Mesodermal cell (in vitro differentiated cells): ENCODE data around the gene FASTK.

ENCODE experiments used
- H3K27ac ChIP-seq: 2 replicates; pipeline ENCODE4 v1.7.0; 2013; ENCODE audit warnings: mild to moderate bottlenecking, low read depth, low read length, moderate library complexity; ENCODE audit not compliant: severe bottlenecking
- H3K36me3 ChIP-seq: 2 replicates; pipeline ENCODE4 v1.7.1; 2013; ENCODE audit warnings: mild to moderate bottlenecking, low read length, moderate library complexity; ENCODE audit not compliant: control insufficient read depth, insufficient read depth
- H3K4me1 ChIP-seq: one replicate; pipeline ENCODE4 v1.7.1; 2013; ENCODE audit warnings: mild to moderate bottlenecking, low read length; ENCODE audit not compliant: insufficient read depth, control insufficient read depth, poor library complexity, severe bottlenecking
- H3K4me3 ChIP-seq: 2 replicates; pipeline ENCODE4 v1.7.0; 2013; ENCODE audit warnings: low read length, control low read depth, mild to moderate bottlenecking; ENCODE audit not compliant: insufficient read depth, poor library complexity, severe bottlenecking; ENCODE audit errors: extremely low read depth
- H3K9me3 ChIP-seq: 2 replicates; pipeline ENCODE4 v1.7.1; 2013; ENCODE audit warnings: mild to moderate bottlenecking, low read length, moderate library complexity; ENCODE audit not compliant: control insufficient read depth
- WGBS, 2 experiments: methylation state at CpG; one replicate each; pipeline ENCODE4 v1.1.5; 2013; ENCODE audit warnings: missing lambda C conversion rate in 2 of 2; ENCODE audit not compliant: insufficient coverage in 2 of 2; 5-methylcytosine and 5-hydroxymethylcytosine counted together

The FASTK gene

DNA sequence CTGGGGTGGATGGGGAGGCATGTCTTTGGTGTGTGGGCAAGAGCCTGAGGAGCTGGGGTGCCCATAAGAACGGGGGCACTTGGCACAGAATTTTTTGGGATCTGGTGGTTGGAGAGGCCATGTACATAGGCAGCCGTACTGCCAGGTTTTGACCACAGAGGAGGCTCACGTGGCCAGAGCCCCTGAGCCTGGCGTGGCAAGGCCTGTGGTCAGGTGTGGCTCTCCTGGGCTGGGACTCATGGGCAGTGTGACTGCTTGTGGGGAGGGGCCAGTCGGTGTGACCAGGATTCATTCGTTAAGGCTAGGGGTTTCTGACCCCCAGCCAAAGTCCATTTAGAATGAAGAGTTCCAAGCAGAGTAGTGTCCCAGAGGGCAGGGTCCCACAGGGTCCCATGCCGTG lies 43.9 kb upstream of the FASTK start:
- H3K27ac ChIP-seq: no peak overlapping the region
- H3K4me1 ChIP-seq: peaks cover 14% of the 10 kb centered on the region
- H3K9me3 ChIP-seq: no peaks in the 10 kb centered on the region
- 93 to 95% methylated on average over 6 to 7 of the region's 7 CpGs for WGBS, 2 experiments
- H3K4me3 ChIP-seq: no peak overlapping the region
- H3K36me3 ChIP-seq: peaks cover 65% of the 10 kb centered on the region

DNA sequence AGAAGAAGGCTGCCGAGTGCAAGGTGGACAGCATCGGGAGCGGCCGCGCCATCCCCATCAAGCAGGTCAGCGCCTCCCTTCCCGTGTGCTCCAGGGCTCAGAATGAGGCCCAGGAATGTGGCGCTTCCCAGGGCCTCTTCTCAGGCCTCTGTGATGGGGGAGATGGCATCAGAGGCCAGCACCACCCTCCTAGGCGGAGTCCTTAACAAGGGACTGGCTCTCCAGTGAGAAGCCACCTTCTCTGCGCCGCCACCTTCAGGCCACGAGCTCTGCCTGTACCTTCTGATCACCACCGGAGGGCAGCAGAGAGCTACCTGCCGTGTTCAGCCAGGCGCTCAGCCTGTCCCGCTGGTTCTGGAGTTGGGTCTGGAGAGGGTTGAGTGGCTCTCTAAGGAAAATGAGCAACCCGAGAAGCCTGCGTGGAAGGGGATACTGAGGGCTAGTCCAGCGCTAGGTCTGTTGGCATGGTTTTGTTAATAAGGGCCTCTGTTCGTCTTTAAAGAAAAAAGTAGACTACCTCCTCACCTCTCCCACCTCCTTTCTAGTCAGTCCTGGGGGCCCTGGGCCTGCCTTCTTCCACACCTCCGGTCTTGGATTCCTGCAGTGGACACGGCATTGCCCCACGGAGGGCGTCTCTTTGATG lies 43.3 kb upstream of the FASTK start:
- H3K9me3 ChIP-seq: no peaks in the 10 kb centered on the region
- no peak overlapping the region for H3K4me3 ChIP-seq
- H3K36me3 ChIP-seq: peaks cover 65% of the 10 kb centered on the region
- no peak overlapping the region for H3K27ac ChIP-seq
- 24 to 51% methylated on average over 14 to 20 of the region's 24 CpGs for WGBS, 2 experiments
- peaks cover 14% of the 10 kb centered on the region for H3K4me1 ChIP-seq

DNA sequence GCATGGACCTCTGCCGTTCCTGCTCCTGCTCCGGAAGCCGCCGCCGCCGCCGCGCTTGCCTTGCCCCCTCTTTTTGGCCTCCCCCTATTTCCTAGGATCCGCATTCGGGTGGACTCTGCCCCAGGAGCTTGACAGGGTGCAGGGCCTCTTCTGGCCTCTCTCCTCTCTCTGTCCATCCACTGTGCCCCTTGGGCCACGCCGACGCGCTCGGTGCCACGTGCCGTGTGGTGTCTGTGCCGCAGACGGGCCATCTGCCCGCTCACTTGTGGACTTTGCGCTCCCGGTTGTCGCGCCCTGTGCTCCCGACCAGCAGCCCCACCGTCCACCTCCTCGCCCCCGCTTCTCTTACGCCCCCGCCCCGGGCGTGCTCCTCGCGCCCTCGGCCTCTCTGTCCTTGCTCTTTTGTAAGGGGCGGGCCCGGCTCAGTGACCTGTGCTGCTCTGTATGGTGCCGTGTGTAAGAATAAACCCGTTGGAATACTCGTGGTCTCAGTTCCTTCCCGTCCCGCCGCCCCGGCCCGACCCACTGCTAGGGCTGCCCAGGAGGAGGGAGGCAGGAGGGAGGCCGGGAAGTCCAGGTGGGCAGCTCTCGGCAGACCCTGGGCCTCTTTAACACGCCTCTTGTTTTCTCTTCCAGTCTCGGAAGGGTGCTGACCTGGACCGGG lies 42.7 kb upstream of the FASTK start:
- H3K27ac ChIP-seq: no peak overlapping the region
- peaks cover 65% of the 10 kb centered on the region for H3K36me3 ChIP-seq
- peaks cover 16% of the 10 kb centered on the region for H3K4me1 ChIP-seq
- no peak overlapping the region for H3K4me3 ChIP-seq
- no peaks in the 10 kb centered on the region for H3K9me3 ChIP-seq
- 94 to 96% methylated on average over 42 to 49 of the region's 50 CpGs for WGBS, 2 experiments

DNA sequence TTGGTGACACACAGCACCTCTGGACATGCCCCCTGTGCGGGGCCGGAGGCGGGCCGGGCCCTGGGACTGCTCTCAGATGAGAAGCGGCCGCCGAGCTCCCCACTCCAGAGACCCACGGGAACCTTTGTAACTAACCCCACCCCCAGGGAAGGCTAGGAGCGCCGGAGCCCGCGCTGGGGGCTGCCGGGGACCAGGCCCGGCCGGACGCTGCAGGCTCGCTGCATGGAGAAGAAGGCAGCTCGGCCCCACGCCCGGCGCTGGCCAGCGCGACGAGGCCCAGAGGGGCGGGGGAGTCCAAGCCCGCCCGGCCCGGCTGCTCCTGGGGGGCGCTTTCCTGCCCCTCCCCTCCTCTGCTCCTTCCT lies 42.2 kb upstream of the FASTK start:
- no peak overlapping the region for H3K27ac ChIP-seq
- H3K36me3 ChIP-seq: peaks cover 65% of the 10 kb centered on the region
- peaks cover 17% of the 10 kb centered on the region for H3K4me1 ChIP-seq
- no peak overlapping the region for H3K4me3 ChIP-seq
- WGBS, 2 experiments: 94% methylated on average over 21 to 27 of the region's 29 CpGs
- H3K9me3 ChIP-seq: no peaks in the 10 kb centered on the region

DNA sequence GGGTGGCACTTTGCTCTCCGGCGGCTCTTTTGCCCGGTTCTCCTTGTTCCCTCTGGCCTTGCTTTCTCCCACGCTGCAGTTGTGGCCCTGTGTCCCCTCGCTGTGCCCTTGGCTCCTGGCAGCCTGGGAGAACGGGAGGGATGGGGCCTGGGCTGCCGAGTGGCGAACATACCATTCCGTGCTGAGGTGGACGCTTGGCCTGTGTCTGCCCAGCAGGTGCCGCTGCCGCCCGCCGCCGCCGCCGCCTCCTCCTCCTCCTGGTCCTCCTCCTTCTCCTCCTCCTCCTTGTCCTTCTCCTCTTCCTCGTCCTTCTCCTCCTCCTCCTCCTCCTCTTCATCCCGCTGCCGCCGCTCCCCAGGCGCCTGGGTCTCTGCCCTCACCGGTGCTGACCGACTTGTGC lies 41.7 kb upstream of the FASTK start:
- H3K4me3 ChIP-seq: no peak overlapping the region
- H3K27ac ChIP-seq: no peak overlapping the region
- no peaks in the 10 kb centered on the region for H3K9me3 ChIP-seq
- 78 to 81% methylated on average over 17 to 23 of the region's 24 CpGs for WGBS, 2 experiments
- H3K4me1 ChIP-seq: peaks cover 17% of the 10 kb centered on the region
- H3K36me3 ChIP-seq: peaks cover 65% of the 10 kb centered on the region

DNA sequence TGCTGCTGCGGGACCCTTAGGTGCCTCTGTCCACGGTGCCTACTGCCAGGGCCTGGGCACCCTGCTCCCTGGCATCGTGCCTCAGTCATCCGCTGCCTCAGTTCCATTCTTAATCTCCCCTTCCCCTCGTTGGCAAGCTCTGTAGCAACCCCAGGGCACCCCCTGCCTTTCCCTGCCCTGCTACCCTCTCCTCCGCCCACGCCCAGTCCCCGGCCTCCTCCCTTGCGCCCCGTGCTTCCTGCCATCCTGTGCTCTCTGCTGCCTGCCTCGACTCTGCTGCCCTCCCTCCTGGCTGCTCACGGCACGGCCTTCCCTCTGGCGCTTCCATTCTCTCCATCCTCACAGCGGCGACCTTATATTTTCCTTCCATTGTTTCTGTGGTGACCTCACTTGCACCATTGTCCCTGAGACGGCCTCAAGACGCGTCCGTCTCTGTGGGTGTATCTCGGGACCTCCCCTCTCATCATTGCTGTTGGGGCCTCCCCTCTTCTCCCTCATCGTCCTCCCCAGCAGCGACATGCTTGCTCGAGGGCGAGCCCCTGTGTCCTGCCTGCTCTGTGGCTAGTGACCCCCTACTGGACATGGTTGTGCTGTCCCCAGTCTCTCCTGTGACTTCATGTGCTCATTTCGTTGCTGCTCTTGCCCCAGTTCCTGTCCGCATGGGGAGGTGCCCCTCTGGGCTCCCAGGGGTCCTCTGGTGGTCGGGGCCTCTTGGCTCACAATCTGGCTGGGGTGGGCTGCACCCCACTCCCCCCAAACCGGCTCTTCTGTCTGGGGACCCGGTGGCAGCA lies 41.0 kb upstream of the FASTK start:
- Histone ChIP-seq H3K27ac (no peak overlapping the region), H3K4me3 (no peak overlapping the region), H3K9me3 (no peaks in the 10 kb centered on the region), H3K4me1 (peaks cover 15% of the 10 kb centered on the region), H3K36me3 (peaks cover 63% of the 10 kb centered on the region)
- WGBS, 2 experiments: 93 to 94% methylated on average over 24 to 28 of the region's 30 CpGs

DNA sequence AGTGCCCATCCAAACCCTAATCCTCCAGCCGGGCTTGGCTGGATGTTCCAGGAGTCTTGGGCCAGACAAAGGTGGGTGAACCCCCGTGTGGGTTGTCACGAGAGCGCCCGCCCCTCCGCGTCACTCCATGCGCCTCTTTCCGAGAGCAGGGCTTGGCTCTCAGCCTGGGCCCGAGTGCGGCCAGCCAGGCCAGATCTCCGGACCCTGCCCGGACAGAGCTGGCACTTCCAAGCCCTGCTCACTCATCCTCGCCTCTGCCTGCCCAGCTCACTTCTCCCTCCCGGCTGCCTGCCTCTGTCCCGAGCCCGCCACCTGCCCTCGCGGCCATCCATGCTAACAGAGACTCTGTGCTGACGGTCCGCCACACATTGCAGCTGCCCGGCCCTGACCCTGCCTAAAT lies 40.3 kb upstream of the FASTK start:
- Histone ChIP-seq H3K4me3 (no peak overlapping the region), H3K4me1 (peaks cover 17% of the 10 kb centered on the region), H3K9me3 (no peaks in the 10 kb centered on the region), H3K36me3 (peaks cover 62% of the 10 kb centered on the region), H3K27ac (no peak overlapping the region)
- WGBS, 2 experiments: 95 to 98% methylated on average over 21 to 22 of the region's 22 CpGs

DNA sequence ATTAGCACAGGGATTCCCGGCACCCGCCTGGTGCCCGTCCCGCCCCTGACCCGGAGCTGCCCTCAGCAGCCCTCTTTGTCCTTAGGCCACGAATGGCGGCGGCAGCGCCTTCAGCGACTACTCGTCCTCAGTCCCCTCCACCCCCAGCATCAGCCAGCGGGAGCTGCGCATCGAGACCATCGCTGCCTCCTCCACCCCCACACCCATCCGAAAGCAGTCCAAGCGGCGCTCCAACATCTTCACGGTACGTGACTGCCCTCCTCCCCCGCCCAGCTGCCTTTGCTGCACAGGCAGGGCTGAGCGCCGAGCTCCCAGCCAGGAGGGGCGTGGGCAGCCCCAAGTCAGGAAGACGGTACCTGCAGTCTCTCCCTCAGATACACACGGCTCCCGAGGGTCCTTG lies 39.3 kb upstream of the FASTK start:
- peaks cover 59% of the 10 kb centered on the region for H3K36me3 ChIP-seq
- no peak overlapping the region for H3K4me3 ChIP-seq
- peaks cover 10% of the 10 kb centered on the region for H3K4me1 ChIP-seq
- no peak overlapping the region for H3K27ac ChIP-seq
- 94 to 96% methylated on average over 14 to 27 of the region's 27 CpGs for WGBS, 2 experiments
- no peaks in the 10 kb centered on the region for H3K9me3 ChIP-seq

DNA sequence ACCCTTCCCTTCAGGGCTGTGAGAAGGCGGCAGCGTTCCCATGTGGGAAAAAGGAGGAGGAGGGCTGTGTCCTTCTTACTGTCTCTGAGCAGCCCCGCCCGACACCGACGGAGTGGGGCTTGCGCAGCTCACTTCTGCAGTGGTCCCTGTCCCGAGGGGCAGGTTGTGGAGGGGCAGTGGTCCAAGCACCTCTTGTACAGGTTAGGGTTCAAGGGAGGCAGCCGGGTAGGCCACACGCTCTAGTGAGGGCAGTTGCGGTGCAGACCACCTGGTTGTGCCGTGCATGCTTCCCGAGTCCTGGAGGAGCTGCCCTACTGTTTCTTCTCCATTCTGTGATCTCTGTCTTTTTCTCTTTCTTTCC lies 38.4 kb upstream of the FASTK start:
- peaks cover 10% of the 10 kb centered on the region for H3K4me1 ChIP-seq
- no peak overlapping the region for H3K27ac ChIP-seq
- H3K4me3 ChIP-seq: no peak overlapping the region
- WGBS, 2 experiments: 99% methylated on average over 11 to 13 of the region's 13 CpGs
- no peaks in the 10 kb centered on the region for H3K9me3 ChIP-seq
- peaks cover 52% of the 10 kb centered on the region for H3K36me3 ChIP-seq

DNA sequence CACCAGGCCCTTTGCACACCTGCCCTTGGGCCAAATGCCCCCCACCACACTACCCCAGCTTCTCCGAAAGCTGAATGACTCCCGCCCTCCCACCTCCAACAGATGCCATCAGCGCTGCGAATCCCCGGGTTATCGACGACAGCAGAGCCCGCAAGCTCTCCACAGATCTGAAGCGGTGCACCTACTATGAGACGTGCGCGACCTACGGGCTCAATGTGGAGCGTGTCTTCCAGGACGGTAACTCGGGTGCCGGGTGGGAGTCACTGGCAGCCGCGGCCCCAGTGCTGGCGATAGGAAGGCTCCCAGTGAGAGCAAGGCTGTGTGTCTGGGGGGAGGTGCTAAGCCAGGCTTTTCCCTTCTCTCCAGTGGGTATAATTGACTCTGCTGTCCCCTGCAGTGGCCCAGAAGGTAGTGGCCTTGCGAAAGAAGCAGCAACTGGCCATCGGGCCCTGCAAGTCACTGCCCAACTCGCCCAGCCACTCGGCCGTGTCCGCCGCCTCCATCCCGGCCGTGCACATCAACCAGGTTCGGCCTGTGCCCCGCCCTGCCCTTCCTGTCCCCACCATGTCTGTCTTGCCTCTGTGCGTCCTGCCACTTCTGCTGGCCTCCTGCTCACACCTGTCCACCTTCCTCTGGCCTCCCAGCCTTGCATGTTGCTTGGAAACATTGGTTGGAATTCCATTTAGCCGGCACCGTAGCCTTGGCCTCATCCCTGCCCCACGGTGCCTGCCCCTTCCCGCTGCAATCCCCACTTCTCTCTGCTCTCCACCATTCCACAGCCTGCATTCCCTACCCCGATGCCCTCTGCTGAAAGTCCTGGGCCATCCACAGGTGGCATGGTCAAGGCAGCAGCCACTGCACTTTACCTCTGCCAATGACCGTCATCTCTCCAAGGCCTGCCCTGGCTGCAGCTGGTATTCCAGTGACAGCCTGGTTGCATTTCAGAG lies 37.8 kb upstream of the FASTK start:
- no peak overlapping the region for H3K27ac ChIP-seq
- H3K9me3 ChIP-seq: no peaks in the 10 kb centered on the region
- H3K4me3 ChIP-seq: no peak overlapping the region
- 95 to 96% methylated on average over 36 to 37 of the region's 38 CpGs for WGBS, 2 experiments
- H3K4me1 ChIP-seq: peaks cover 10% of the 10 kb centered on the region
- H3K36me3 ChIP-seq: peaks cover 47% of the 10 kb centered on the region
